Psoas muscle (tissue), 8 donors: ENCODE measurements around the gene CPVL. TPM values are rescaled to one million over a fixed set of nuclear protein-coding genes. Genes with fewer than 3 reads are reported as not detected.

Experiments
- ATAC-seq, 4 donors: fragments of 200-7000 bp; cut with Tn5 transposase; one replicate each; pipeline ENCODE4 v1.9.1; 2020; ENCODE audit warnings: moderate library complexity in 3 of 4, mild to moderate bottlenecking in 2 of 4
- DNase-seq, 2 donors: peaks; one replicate each; pipeline ENCODE4 v3.0.0-alpha.2; 2020
- H3K27ac ChIP-seq: fragments of 200-600 bp; one replicate; pipeline ENCODE4 v1.8.0; 2022
- H3K27me3 ChIP-seq, 3 donors: fragments of 200-600 bp in 1 of 3; one replicate each; pipeline versions ENCODE4 v1.6.1 to v1.8.0; 2013 to 2022; ENCODE audit warnings: low read length in 2 of 3, mild to moderate bottlenecking in 2 of 3, moderate library complexity in 1 of 3; ENCODE audit not compliant: insufficient read depth in 3 of 3
- H3K36me3 ChIP-seq, 2 donors: fragments of 200-600 bp in 1 of 2; one replicate each; pipeline versions ENCODE4 v1.6.1 to v1.8.0; 2013 to 2022; ENCODE audit warnings: low read depth in 1 of 2, mild to moderate bottlenecking in 1 of 2, moderate library complexity in 1 of 2; ENCODE audit not compliant: insufficient read depth in 1 of 2
- H3K4me1 ChIP-seq: fragments of 200-600 bp; one replicate; pipeline ENCODE4 v1.8.0; 2022
- H3K4me3 ChIP-seq: fragments of 200-600 bp; one replicate; pipeline ENCODE4 v1.8.0; 2022; ENCODE audit warnings: mild to moderate bottlenecking
- H3K9me3 ChIP-seq: fragments of 200-600 bp; one replicate; pipeline ENCODE4 v1.8.0; 2022
- WGBS, 3 donors: extraction: QIAGEN DNeasy Blood & Tissue Kit; methylation state at CpG; one replicate each; pipeline versions ENCODE4 v1.1.6 to v1.1.7; 2013; 5-methylcytosine and 5-hydroxymethylcytosine counted together
- intact Hi-C, 2 donors: fragments of 100-400 bp; cut with DNase I; formaldehyde crosslinking; loops; one replicate each; pipeline versions ENCODE4 v1.11.0 to v1.14.2; 2022
- polyA plus RNA-seq, 3 donors: library from polyadenylated mRNA; stranded (reverse); fragments of 200-250 nt; gene quantifications; one replicate each; pipeline ENCODE4 v1.2.3, GENCODE V29; 2013
- total RNA-seq, 4 donors: library from RNA; stranded (reverse); fragmentation: NEBNext Ultra II Directional in 2 of 4; extraction: Animal tissue kit (Norgen Biotek cat#: 25700) in 2 of 4; gene quantifications; one replicate each; pipeline versions ENCODE4 v1.2.1 to v1.2.4, GENCODE V29; 2021 to 2023
- TF ChIP-seq, protein P1 (sequence below): fragments of 200-600 bp; IDR thresholded peaks from one replicate; pipeline ENCODE4 v1.8.0; 2022; ENCODE audit warnings: antibody characterized with exemption
- donor health status: healthy with polysubstance abuse.
- donor health status: DM: no; HTN: no; CAD: no; lungs with moderate emphysema.
- donor health status: Bipolar disorder and iron deficiency.
- donor health status: healthy.
- donor health status: DM: yes; HTN: yes; CAD: no.
- donor health status: DM: no; HTN: no; CAD: no.
- donor health status: DM: no; HTN: no; CAD: no.
- donor health status: DM: yes; HTN: yes; CAD: no.

Gene CPVL
- total and polyA plus RNA-seq, 7 donors: 1.6 to 49.6 (median 6.1) TPM

GRCh38 chr7:29039821-29040578 lies 106.3 kb downstream of the CPVL start:
- 45 to 57% (median 50%) methylated on average over 2 of the region's 2 CpGs for whole genome bisulfite sequencing, 3 donors
- Histone ChIP-seq H3K36me3 (no peaks in the 10 kb centered on the region), H3K4me3 (no peak overlapping the region), H3K4me1 (peaks cover 13% of the 10 kb centered on the region), H3K9me3 (no peaks in the 10 kb centered on the region), H3K27me3 (no peaks in the 10 kb centered on the region), H3K27ac (no peak overlapping the region)
- ATAC-seq: no peak
- intact Hi-C loops: loop anchor here in 1 of 2 donors (5.0 kb wide), 1 partner anchor 47 kb away; no protein-coding TSS in a partner anchor
- TF ChIP-seq, protein P1, sequence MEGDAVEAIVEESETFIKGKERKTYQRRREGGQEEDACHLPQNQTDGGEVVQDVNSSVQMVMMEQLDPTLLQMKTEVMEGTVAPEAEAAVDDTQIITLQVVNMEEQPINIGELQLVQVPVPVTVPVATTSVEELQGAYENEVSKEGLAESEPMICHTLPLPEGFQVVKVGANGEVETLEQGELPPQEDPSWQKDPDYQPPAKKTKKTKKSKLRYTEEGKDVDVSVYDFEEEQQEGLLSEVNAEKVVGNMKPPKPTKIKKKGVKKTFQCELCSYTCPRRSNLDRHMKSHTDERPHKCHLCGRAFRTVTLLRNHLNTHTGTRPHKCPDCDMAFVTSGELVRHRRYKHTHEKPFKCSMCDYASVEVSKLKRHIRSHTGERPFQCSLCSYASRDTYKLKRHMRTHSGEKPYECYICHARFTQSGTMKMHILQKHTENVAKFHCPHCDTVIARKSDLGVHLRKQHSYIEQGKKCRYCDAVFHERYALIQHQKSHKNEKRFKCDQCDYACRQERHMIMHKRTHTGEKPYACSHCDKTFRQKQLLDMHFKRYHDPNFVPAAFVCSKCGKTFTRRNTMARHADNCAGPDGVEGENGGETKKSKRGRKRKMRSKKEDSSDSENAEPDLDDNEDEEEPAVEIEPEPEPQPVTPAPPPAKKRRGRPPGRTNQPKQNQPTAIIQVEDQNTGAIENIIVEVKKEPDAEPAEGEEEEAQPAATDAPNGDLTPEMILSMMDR: no peak
- DNase-seq: no peak

- WGBS, 3 donors: 74 to 81% (median 80%) methylated on average over 2 of the region's 2 CpGs
- Histone ChIP-seq H3K9me3 (no peaks in the 10 kb centered on the region), H3K4me1 (peaks cover 12% of the 10 kb centered on the region), H3K4me3 (no peak overlapping the region), H3K36me3 (no peaks in the 10 kb centered on the region), H3K27ac (no peak overlapping the region), H3K27me3 (no peaks in the 10 kb centered on the region)
- intact Hi-C loops: no loop called here
- no peak for ATAC-seq
- no peak for DNase-seq
- TF ChIP-seq, protein P1: no peak
These were observed 107.9 kb downstream of the CPVL start for GRCh38 chr7:29038463-29038862.

GRCh38 chr7:29035044-29035740 lies 111.1 kb downstream of the CPVL start:
- DNase-seq: peak in 1 of 2 donors; percentile 25
- WGBS, 3 donors: 76 to 83% (median 80%) methylated on average over 8 of the region's 8 CpGs
- intact Hi-C loops: no loop called here
- ATAC-seq: peak in 3 of 4 donors; percentile 40 to 86 (median 46)
- Histone ChIP-seq H3K9me3 (no peaks in the 10 kb centered on the region), H3K4me3 (no peak overlapping the region), H3K36me3 (no peaks in the 10 kb centered on the region), H3K27ac (no peak overlapping the region), H3K27me3 (no peaks in the 10 kb centered on the region), H3K4me1 (no peaks in the 10 kb centered on the region)
- TF ChIP-seq, protein P1: no peak

- WGBS, 3 donors: 64 to 82% (median 73%) methylated on average over 2 of the region's 2 CpGs
- Histone ChIP-seq H3K9me3 (no peaks in the 10 kb centered on the region), H3K36me3 (no peaks in the 10 kb centered on the region), H3K27ac (no peak overlapping the region), H3K27me3 (no peaks in the 10 kb centered on the region), H3K4me1 (no peaks in the 10 kb centered on the region), H3K4me3 (no peak overlapping the region)
- no peak for DNase-seq
- TF ChIP-seq, protein P1: no peak
- intact Hi-C loops: no loop called here
- ATAC-seq: no peak
These were observed 112.8 kb downstream of the CPVL start for GRCh38 chr7:29033584-29033983.
